DOHH2 (cell line): ENCODE data around the gene NR2C2.

Experiments
- CTCF ChIP-seq: fragments of 200-600 bp; sonication (generic); IDR thresholded peaks from one replicate; pipeline ENCODE4 v1.5.1; 2014; ENCODE audit warnings: antibody characterized with exemption, mild to moderate bottlenecking, low read depth, low read length; ENCODE audit not compliant: poor library complexity, severe bottlenecking
- EZH2phosphoT487 ChIP-seq: fragments of 200-600 bp; sonication (generic); IDR thresholded peaks from 2 replicates; pipeline ENCODE4 v1.6.1; 2017; ENCODE audit warnings: borderline replicate concordance, mild to moderate bottlenecking, antibody characterized with exemption, low read length, moderate library complexity, mixed read lengths

- TF ChIP-seq CTCF: no peak
- no peak for TF ChIP-seq EZH2phosphoT487
These were observed 40.9 kb upstream of the NR2C2 start for GRCh38 chr3:14906355-14906971.
